ENCODE results near the gene NXPH4. TPM values are rescaled to one million over a fixed set of nuclear protein-coding genes. Genes with fewer than 3 reads are reported as not detected.

The NXPH4 gene
- total RNA-seq, 1 donor from 2014 or later, result 82.8 TPM

DNA sequence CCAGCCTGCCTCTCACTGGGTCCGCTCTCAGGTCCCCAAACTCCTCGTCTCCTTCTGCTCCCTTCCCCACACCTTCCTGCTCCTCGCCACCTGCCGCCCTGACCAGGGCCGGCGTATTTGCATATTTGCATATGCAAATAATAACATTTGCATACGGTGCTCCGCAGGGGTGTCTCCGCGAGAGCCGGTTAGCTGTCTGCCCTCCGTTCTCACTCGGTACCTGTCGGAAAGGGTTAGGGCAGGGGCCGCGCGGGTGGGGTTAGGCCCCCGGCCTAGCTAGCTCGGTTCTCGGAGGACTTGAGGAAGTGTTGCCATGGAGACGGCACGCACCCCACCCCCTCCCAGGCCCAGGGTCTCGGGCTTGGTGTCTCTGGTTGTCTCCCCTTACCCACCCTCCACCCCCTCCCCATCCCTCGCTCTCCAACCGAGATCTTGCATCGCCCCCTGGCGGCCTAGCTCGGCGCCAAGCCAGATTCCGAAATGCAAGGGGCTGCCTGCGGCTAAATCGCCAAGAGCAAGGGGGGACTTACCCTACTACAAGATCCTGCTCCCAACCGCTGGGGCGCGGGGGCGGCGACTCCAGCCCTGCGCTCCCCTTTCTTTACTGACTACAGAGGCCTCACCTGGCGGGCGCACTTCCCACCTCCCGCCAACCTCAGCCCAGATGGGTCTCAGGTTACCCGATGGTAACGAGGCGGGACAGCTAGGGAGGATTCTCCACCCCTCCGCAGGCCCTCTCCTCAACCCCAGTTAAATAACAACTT, 26.3 kb downstream of the NXPH4 start:
- peak overlapping the region; percentile 94 for H3K4me3 Mint-ChIP-seq (ENCODE audit: unreplicated experiment)
- peaks cover 57% of the 10 kb centered on the region for H3K4me1 Mint-ChIP-seq (ENCODE audit: low read depth)
- H3K9me3 Mint-ChIP-seq (ENCODE audit: low read depth), result no peaks in the 10 kb centered on the region
- peaks cover 3% of the 10 kb centered on the region for H3K36me3 Mint-ChIP-seq (ENCODE audit: low read depth)
- TF ChIP-seq, protein P1, sequence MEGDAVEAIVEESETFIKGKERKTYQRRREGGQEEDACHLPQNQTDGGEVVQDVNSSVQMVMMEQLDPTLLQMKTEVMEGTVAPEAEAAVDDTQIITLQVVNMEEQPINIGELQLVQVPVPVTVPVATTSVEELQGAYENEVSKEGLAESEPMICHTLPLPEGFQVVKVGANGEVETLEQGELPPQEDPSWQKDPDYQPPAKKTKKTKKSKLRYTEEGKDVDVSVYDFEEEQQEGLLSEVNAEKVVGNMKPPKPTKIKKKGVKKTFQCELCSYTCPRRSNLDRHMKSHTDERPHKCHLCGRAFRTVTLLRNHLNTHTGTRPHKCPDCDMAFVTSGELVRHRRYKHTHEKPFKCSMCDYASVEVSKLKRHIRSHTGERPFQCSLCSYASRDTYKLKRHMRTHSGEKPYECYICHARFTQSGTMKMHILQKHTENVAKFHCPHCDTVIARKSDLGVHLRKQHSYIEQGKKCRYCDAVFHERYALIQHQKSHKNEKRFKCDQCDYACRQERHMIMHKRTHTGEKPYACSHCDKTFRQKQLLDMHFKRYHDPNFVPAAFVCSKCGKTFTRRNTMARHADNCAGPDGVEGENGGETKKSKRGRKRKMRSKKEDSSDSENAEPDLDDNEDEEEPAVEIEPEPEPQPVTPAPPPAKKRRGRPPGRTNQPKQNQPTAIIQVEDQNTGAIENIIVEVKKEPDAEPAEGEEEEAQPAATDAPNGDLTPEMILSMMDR (IDR thresholded peaks at IDR 0.05), result peak; percentile 79
- H3K27ac Mint-ChIP-seq (ENCODE audit: unreplicated experiment), result no peak overlapping the region
- no peaks in the 10 kb centered on the region for H3K27me3 Mint-ChIP-seq (ENCODE audit: low read depth)
- peak; percentile 92 for DNase-seq (ENCODE audit: low spot score)

DNA sequence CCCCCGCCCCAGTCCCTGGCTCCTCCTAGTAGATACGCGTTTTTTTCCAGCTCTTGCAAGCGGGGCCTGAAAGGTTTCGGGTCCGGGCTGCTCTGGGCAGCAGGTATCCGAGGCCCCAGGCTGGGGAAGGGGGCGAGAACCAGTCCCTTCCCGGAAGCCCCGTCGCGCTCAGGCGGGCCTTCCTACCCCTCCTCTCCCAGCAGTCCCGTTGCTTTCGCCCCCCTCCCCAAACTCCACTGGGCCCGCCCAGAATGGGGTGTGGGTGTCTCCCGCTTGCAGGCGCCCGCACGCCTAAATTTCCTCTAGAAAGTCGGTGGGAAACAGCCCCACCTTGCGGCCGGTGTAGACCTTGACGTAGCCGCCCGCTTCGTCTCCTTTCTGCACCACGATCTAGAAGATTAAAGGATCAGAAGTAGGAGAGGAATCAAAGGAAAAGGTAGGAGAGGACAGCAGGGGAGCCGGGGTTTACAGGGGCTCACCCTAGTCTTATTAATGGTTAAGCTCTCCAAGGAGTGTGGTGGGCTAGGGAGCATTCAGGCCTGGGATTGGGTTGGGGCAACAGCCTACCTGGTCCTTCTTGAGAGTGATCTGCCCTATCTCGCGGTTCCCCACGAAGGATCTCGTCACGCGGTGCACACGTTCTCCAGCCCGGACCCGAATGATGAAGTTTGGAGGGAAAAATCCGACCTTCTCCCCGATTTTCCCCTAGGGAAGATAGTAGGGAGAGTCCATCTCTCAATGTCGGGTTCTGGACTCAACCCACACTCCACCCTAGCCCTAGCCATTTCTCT, 27.1 kb downstream of the NXPH4 start:
- no peaks in the 10 kb centered on the region for H3K9me3 Mint-ChIP-seq (ENCODE audit: low read depth)
- H3K4me3 Mint-ChIP-seq (ENCODE audit: unreplicated experiment), result peak overlapping the region; percentile 94
- TF ChIP-seq, protein P1 (IDR thresholded peaks at IDR 0.05), result peak; percentile 78
- no peak overlapping the region for H3K27ac Mint-ChIP-seq (ENCODE audit: unreplicated experiment)
- H3K4me1 Mint-ChIP-seq (ENCODE audit: low read depth), result peaks cover 51% of the 10 kb centered on the region
- H3K36me3 Mint-ChIP-seq (ENCODE audit: low read depth), result peaks cover 5% of the 10 kb centered on the region
- DNase-seq (ENCODE audit: low spot score), result peak; percentile 91
- H3K27me3 Mint-ChIP-seq (ENCODE audit: low read depth), result no peaks in the 10 kb centered on the region

DNA sequence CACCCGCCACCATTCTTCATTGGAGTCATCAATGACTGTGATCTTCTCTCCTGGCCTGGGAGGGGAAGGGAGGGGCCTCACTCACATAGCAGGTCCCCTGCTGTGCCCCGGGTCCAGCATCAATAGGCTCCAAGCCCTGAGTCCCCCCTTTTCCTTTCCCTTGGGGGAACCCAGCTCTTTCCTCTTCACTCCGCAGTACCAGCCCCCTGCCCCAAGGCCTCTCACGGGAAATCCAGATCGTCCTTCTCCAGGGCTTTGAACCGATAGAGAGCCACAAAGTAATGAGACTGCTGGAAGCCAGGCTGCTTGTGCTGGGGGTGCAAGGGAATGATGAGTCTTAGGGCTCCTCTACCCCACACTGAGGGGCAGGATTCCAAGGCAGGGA, 27.7 kb downstream of the NXPH4 start:
- H3K4me3 Mint-ChIP-seq (ENCODE audit: unreplicated experiment), result no peak overlapping the region
- peak; percentile 49 for DNase-seq (ENCODE audit: low spot score)
- H3K4me1 Mint-ChIP-seq (ENCODE audit: low read depth), result peaks cover 54% of the 10 kb centered on the region
- TF ChIP-seq, protein P1 (IDR thresholded peaks at IDR 0.05), result no peak
- no peaks in the 10 kb centered on the region for H3K27me3 Mint-ChIP-seq (ENCODE audit: low read depth)
- peaks cover 7% of the 10 kb centered on the region for H3K36me3 Mint-ChIP-seq (ENCODE audit: low read depth)
- peak overlapping the region; percentile 13 for H3K27ac Mint-ChIP-seq (ENCODE audit: unreplicated experiment)
- no peaks in the 10 kb centered on the region for H3K9me3 Mint-ChIP-seq (ENCODE audit: low read depth)

DNA sequence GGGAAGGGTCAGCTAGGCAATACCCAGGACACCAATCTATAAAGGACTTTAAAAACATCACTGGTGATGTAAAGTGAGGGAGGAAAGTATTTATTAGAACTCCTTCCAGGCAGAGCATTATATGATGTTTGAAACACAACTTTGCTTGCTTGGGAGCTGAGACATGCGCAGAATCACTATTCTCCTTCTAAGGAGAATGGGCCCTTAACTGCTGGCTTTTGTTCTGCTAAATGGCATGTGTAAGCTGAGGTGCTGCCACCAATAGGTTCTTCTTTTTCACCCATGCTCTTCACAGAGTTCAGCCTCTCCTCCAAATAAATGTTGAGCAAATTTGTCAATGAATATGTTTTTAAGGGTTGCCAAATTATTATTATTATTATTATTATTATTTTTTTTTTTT, 30.4 kb downstream of the NXPH4 start:
- Mint-ChIP-seq H3K4me1 (ENCODE audit: low read depth) (peaks cover 47% of the 10 kb centered on the region), H3K4me3 (ENCODE audit: unreplicated experiment) (no peak overlapping the region), H3K9me3 (ENCODE audit: low read depth) (no peaks in the 10 kb centered on the region), H3K36me3 (ENCODE audit: low read depth) (peaks cover 7% of the 10 kb centered on the region), H3K27me3 (ENCODE audit: low read depth) (no peaks in the 10 kb centered on the region), H3K27ac (ENCODE audit: unreplicated experiment) (no peak overlapping the region)
- no peak for DNase-seq (ENCODE audit: low spot score)
- TF ChIP-seq, protein P1 (IDR thresholded peaks at IDR 0.05), result no peak

DNA sequence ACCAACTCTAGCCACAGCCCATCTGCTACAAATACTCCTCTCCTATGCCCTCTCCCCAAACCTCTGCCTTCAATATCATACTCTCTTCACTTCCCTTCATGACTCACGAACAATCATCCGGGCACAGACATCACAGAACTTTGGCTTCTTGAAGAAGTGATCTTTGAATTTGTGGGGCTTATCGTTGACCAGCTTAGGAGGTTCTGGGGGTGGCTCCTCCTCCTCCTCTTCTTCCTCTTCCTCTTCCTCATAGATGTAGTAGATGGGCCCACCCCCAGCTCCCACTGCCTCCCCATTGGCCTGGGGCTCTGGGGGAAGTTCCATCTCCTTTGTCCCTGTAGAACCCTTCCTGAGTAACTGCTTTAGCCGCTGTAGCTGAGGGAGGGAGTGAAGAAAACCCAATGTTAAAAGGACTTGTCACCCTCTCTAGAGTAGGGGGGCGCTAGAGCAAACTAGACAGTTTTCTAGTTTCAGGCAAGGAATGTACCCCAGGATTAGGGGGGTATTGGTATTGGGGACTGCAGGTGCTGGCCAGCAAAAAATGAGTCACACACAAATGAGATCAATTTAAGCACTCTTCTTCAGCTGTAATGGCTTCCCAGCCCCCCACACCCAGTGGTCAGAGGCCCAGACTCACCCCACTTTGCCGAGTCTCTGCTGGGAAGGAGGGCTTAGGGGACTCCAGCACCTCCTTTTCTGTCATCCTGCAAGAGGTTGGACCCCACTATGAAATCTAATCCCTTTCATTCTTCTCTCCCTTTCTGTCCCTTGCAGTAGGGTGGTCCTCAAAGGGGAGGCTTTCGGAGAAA, 32.5 kb downstream of the NXPH4 start:
- H3K9me3 Mint-ChIP-seq (ENCODE audit: low read depth), result no peaks in the 10 kb centered on the region
- H3K4me1 Mint-ChIP-seq (ENCODE audit: low read depth), result peaks cover 28% of the 10 kb centered on the region
- H3K27ac Mint-ChIP-seq (ENCODE audit: unreplicated experiment), result peak overlapping the region; percentile 34
- no peak overlapping the region for H3K4me3 Mint-ChIP-seq (ENCODE audit: unreplicated experiment)
- DNase-seq (ENCODE audit: low spot score), result no peak
- no peaks in the 10 kb centered on the region for H3K27me3 Mint-ChIP-seq (ENCODE audit: low read depth)
- peaks cover 11% of the 10 kb centered on the region for H3K36me3 Mint-ChIP-seq (ENCODE audit: low read depth)
- TF ChIP-seq, protein P1 (IDR thresholded peaks at IDR 0.05), result no peak
